Endothelial cell (in vitro differentiated cells): ENCODE data around the gene OCEL1. TPM values are rescaled to one million over a fixed set of nuclear protein-coding genes. Genes with fewer than 3 reads are reported as not detected.
A peak's percentile ranks its signal among the peaks of the same experiment; 100 is the strongest.

Source experiments
- DNase-seq: peaks from one replicate; pipeline ENCODE4 v3.0.0; 2021; ENCODE audit warnings: low spot score
- H3K27ac Mint-ChIP-seq: one replicate; pipeline ENCODE4 v1.8.0; 2021; ENCODE audit warnings: mixed read lengths, inconsistent platforms; ENCODE audit not compliant: unreplicated experiment
- H3K27me3 Mint-ChIP-seq: one replicate; pipeline ENCODE4 v1.8.0; 2021; ENCODE audit warnings: mild to moderate bottlenecking, moderate library complexity, mixed read lengths, inconsistent platforms; ENCODE audit not compliant: unreplicated experiment
- H3K36me3 Mint-ChIP-seq: one replicate; pipeline ENCODE4 v1.8.0; 2021; ENCODE audit warnings: mild to moderate bottlenecking, low read depth, mixed read lengths, inconsistent platforms; ENCODE audit not compliant: unreplicated experiment
- H3K4me1 Mint-ChIP-seq: one replicate; pipeline ENCODE4 v1.8.0; 2021; ENCODE audit warnings: mild to moderate bottlenecking, mixed read lengths, inconsistent platforms; ENCODE audit not compliant: unreplicated experiment
- H3K4me3 Mint-ChIP-seq: one replicate; pipeline ENCODE4 v1.8.0; 2021; ENCODE audit warnings: mild to moderate bottlenecking, mixed read lengths, inconsistent platforms; ENCODE audit not compliant: unreplicated experiment
- H3K9me3 Mint-ChIP-seq: one replicate; pipeline ENCODE4 v1.8.0; 2021; ENCODE audit warnings: mixed read lengths, inconsistent platforms; ENCODE audit not compliant: unreplicated experiment
- CTCF ChIP-seq: fragments of 200-600 bp; sonication (generic); IDR thresholded peaks from one replicate; pipeline ENCODE4 v1.5.0; 2021; ENCODE audit warnings: antibody characterized with exemption; ENCODE audit not compliant: unreplicated experiment
- total RNA-seq: library from RNA; stranded (reverse); fragmentation: NEBNext Ultra II Directional; extraction: Animal tissue kit (Norgen Biotek cat#: 25700); gene quantifications from one replicate; pipeline ENCODE4 v1.2.1, GENCODE V29; 2021; ENCODE audit not compliant: unreplicated experiment

Gene OCEL1
- total RNA-seq, 1 donor from 2014 or later: 16.5 TPM

GRCh38 chr19:17237747-17238706, 12.0 kb downstream of the OCEL1 start:
- DNase-seq: no peak
- Mint-ChIP-seq H3K36me3 (peaks cover 18% of the 10 kb centered on the region), H3K9me3 (no peaks in the 10 kb centered on the region), H3K27ac (no peak overlapping the region), H3K4me3 (peak overlapping the region; percentile 54), H3K27me3 (peaks cover 12% of the 10 kb centered on the region), H3K4me1 (peaks cover 13% of the 10 kb centered on the region)
- TF ChIP-seq CTCF: no peak

- Mint-ChIP-seq H3K27me3 (peaks cover 16% of the 10 kb centered on the region), H3K36me3 (peaks cover 18% of the 10 kb centered on the region), H3K27ac (no peak overlapping the region), H3K9me3 (no peaks in the 10 kb centered on the region), H3K4me3 (no peak overlapping the region), H3K4me1 (peaks cover 19% of the 10 kb centered on the region)
- no peak for DNase-seq
- no peak for TF ChIP-seq CTCF
Measured at GRCh38 chr19:17240062-17240752, 14.2 kb downstream of the OCEL1 start.

- Mint-ChIP-seq H3K27ac (peak overlapping the region; percentile 42), H3K36me3 (peaks cover 18% of the 10 kb centered on the region), H3K27me3 (peaks cover 16% of the 10 kb centered on the region), H3K4me3 (peak overlapping the region; percentile 5), H3K9me3 (no peaks in the 10 kb centered on the region), H3K4me1 (peaks cover 19% of the 10 kb centered on the region)
- TF ChIP-seq CTCF: no peak
- no peak for DNase-seq
Measured at GRCh38 chr19:17240826-17241399, 14.9 kb downstream of the OCEL1 start.

- Mint-ChIP-seq H3K4me1 (peaks cover 22% of the 10 kb centered on the region), H3K27me3 (peaks cover 23% of the 10 kb centered on the region), H3K27ac (peak overlapping the region; percentile 52), H3K36me3 (peaks cover 17% of the 10 kb centered on the region), H3K4me3 (peak overlapping the region; percentile 97), H3K9me3 (no peaks in the 10 kb centered on the region)
- DNase-seq: no peak
- no peak for TF ChIP-seq CTCF
Measured at GRCh38 chr19:17242431-17243208, 16.6 kb downstream of the OCEL1 start.
